ENCODE measurements around the gene TAOK3.

Gene TAOK3

GRCh38 chr12:118127867-118128266 is 244.8 kb downstream of the TAOK3 start:
- FAIRE-seq, result no peak

GRCh38 chr12:118126119-118126757 is 246.5 kb downstream of the TAOK3 start:
- FAIRE-seq, result no peak

GRCh38 chr12:118125743-118126118 is 247.0 kb downstream of the TAOK3 start:
- no peak for FAIRE-seq

GRCh38 chr12:118124333-118124874 is 248.3 kb downstream of the TAOK3 start:
- no peak for FAIRE-seq

GRCh38 chr12:118122264-118122663 is 250.4 kb downstream of the TAOK3 start:
- FAIRE-seq, result no peak

- no peak for FAIRE-seq
Measured at GRCh38 chr12:118120579-118121363, 251.9 kb downstream of the TAOK3 start.

GRCh38 chr12:118119449-118119879 is 253.2 kb downstream of the TAOK3 start:
- FAIRE-seq, result no peak

- no peak for FAIRE-seq
Measured at GRCh38 chr12:118109088-118109487, 263.6 kb downstream of the TAOK3 start.

GRCh38 chr12:118107694-118108093 is 265.0 kb downstream of the TAOK3 start:
- FAIRE-seq, result no peak

GRCh38 chr12:118107011-118107410 is 265.7 kb downstream of the TAOK3 start:
- FAIRE-seq, result no peak

GRCh38 chr12:118103601-118104382 is 268.9 kb downstream of the TAOK3 start, which contains the start of gene VSIG10:
Gene VSIG10 (minus strand): TSS chr12:118104011. CDS start chr12:118103671, 340 bp downstream.
- FAIRE-seq, result no peak

GRCh38 chr12:118103201-118103600 is 269.5 kb downstream of the TAOK3 start:
- FAIRE-seq, result no peak

- no peak for FAIRE-seq
Measured at GRCh38 chr12:118102609-118103008, 270.1 kb downstream of the TAOK3 start.

- FAIRE-seq, result no peak
Measured at GRCh38 chr12:118102070-118102469, 270.6 kb downstream of the TAOK3 start.

GRCh38 chr12:118101051-118101450 is 271.7 kb downstream of the TAOK3 start:
- no peak for FAIRE-seq
